Tibial nerve (tissue), 4 donors: ENCODE results near the gene PARP2. TPM values are rescaled to one million over a fixed set of nuclear protein-coding genes. Genes with fewer than 3 reads are reported as not detected.

Experiments
- DNase-seq, 2 donors: peaks; one replicate each; pipeline ENCODE4 v3.0.0-alpha.2; 2019; ENCODE audit warnings: low spot score in 2 of 2
- H3K27ac ChIP-seq, 4 donors: fragments of 200-600 bp; sonication (generic) in 3 of 4; one replicate each; pipeline ENCODE4 v1.5.1; 2017 to 2019; ENCODE audit warnings: mild to moderate bottlenecking in 1 of 4
- H3K27me3 ChIP-seq, 2 donors: fragments of 200-600 bp; sonication (generic) in 1 of 2; one replicate each; pipeline versions ENCODE4 v1.5.1 to v1.6.0; 2017 to 2019
- H3K36me3 ChIP-seq, 3 donors: fragments of 200-600 bp; sonication (generic); one replicate each; pipeline ENCODE4 v1.5.1; 2018 to 2019
- H3K4me1 ChIP-seq, 4 donors: fragments of 200-600 bp; sonication (generic) in 3 of 4; one replicate each; pipeline ENCODE4 v1.5.1; 2017 to 2019
- H3K4me3 ChIP-seq, 4 donors: fragments of 200-600 bp; sonication (generic) in 3 of 4; one replicate each; pipeline ENCODE4 v1.5.1; 2017 to 2019; ENCODE audit warnings: mild to moderate bottlenecking in 1 of 4, moderate library complexity in 1 of 4
- H3K9me3 ChIP-seq, 4 donors: fragments of 200-600 bp; sonication (generic) in 3 of 4; one replicate each; pipeline ENCODE4 v1.5.1; 2017 to 2019
- EP300 ChIP-seq, 2 donors: sonication (generic); formaldehyde crosslinking; IDR thresholded peaks; one replicate each; pipeline ENCODE4 v1.6.1; 2017; ENCODE audit warnings: antibody characterized with exemption in 2 of 2, mild to moderate bottlenecking in 1 of 2
- POLR2A ChIP-seq, 2 donors: fragments of 450-650 bp; IDR thresholded peaks; one replicate each; pipeline ENCODE4 v1.6.1; 2017; ENCODE audit warnings: antibody characterized with exemption in 2 of 2, mild to moderate bottlenecking in 2 of 2, moderate library complexity in 2 of 2
- WGBS, 2 donors: methylation state at CpG; one replicate each; pipeline ENCODE4 v1.1.5; 2018; 5-methylcytosine and 5-hydroxymethylcytosine counted together
- total RNA-seq, 4 donors: library from RNA; depleted of rRNA; stranded (reverse); fragments of >200 nt; gene quantifications; one replicate each; pipeline ENCODE4 v1.1.0, GENCODE V29; 2016
- TF ChIP-seq, protein P1 (sequence below), 5 experiments: fragments of 200-600 bp in 3 of 5; fragments of 450-650 bp in 2 of 5; sonication (generic) in 3 of 5; IDR thresholded peaks; one replicate each; pipeline ENCODE4 v1.5.1; 2016 to 2019; ENCODE audit warnings: antibody characterized with exemption in 5 of 5, mild to moderate bottlenecking in 3 of 5, moderate library complexity in 2 of 5

Gene PARP2
- total RNA-seq, 4 donors from 2014 or later: 12.2 to 17.7 (median 15.6) TPM

DNA sequence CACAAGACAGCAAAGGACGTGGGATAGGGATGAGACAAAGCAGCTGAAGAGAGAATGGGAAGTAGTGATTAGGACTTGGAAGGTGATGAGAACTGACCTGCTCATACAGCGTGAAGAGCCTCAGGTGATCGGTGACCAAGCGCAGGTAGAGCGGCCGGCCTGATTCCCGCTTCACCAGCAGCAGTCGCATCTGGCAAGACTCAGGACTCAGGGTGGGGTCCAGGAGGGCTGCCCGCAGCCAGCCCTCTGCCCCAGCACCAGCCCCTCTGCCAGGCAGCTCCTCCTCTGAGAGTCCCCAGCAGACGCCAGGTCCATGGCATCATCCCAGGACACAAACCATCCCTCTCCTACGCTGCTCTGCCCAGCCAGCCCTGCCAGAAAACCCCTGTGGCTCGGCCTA lies 39.1 kb downstream of the PARP2 start:
- WGBS, 2 donors: 90 to 94% methylated on average over 12 of the region's 12 CpGs
- Histone ChIP-seq H3K4me1 (no peaks in the 10 kb centered on the region), H3K27ac (no peak overlapping the region), H3K27me3 (no peaks in the 10 kb centered on the region), H3K4me3 (no peak overlapping the region), H3K36me3 (peaks cover 10 to 100% (median 72%) of the 10 kb centered on the region in 3 donors), H3K9me3 (no peaks in the 10 kb centered on the region)
- TF ChIP-seq, protein P1, sequence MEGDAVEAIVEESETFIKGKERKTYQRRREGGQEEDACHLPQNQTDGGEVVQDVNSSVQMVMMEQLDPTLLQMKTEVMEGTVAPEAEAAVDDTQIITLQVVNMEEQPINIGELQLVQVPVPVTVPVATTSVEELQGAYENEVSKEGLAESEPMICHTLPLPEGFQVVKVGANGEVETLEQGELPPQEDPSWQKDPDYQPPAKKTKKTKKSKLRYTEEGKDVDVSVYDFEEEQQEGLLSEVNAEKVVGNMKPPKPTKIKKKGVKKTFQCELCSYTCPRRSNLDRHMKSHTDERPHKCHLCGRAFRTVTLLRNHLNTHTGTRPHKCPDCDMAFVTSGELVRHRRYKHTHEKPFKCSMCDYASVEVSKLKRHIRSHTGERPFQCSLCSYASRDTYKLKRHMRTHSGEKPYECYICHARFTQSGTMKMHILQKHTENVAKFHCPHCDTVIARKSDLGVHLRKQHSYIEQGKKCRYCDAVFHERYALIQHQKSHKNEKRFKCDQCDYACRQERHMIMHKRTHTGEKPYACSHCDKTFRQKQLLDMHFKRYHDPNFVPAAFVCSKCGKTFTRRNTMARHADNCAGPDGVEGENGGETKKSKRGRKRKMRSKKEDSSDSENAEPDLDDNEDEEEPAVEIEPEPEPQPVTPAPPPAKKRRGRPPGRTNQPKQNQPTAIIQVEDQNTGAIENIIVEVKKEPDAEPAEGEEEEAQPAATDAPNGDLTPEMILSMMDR (IDR thresholded peaks at IDR 0.05): no peak
- no peak for TF ChIP-seq EP300 (IDR thresholded peaks at IDR 0.05)
- TF ChIP-seq POLR2A (IDR thresholded peaks at IDR 0.05): no peak
- DNase-seq: no peak

DNA sequence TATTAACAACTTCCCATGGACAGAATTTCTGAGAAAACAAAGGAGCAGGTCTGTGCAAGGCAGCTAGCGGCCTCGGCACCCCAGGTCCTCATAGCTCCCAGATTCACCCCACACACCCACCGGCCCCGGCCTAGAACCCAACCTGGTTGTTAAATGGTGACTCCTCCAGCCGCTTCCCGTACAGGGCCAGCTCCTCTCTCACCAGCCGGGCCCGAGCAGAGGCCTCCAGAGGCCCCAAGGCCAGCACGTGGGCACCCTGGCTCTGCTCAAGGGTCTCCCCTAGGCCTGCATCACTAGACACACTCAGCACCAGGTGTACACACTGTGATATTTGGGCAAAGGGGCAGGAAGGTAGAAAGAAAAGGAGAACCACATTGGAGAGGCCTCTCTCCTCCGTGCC lies 39.6 kb downstream of the PARP2 start:
- H3K4me1 ChIP-seq: no peaks in the 10 kb centered on the region
- DNase-seq: no peak
- no peaks in the 10 kb centered on the region for H3K9me3 ChIP-seq
- TF ChIP-seq EP300 (IDR thresholded peaks at IDR 0.05): no peak
- no peak for TF ChIP-seq POLR2A (IDR thresholded peaks at IDR 0.05)
- TF ChIP-seq, protein P1 (IDR thresholded peaks at IDR 0.05): no peak
- H3K36me3 ChIP-seq: peaks cover 9 to 100% (median 68%) of the 10 kb centered on the region in 3 donors
- no peaks in the 10 kb centered on the region for H3K27me3 ChIP-seq
- 90% methylated on average over 10 of the region's 10 CpGs for WGBS, 2 donors
- H3K27ac ChIP-seq: no peak overlapping the region
- H3K4me3 ChIP-seq: no peak overlapping the region

DNA sequence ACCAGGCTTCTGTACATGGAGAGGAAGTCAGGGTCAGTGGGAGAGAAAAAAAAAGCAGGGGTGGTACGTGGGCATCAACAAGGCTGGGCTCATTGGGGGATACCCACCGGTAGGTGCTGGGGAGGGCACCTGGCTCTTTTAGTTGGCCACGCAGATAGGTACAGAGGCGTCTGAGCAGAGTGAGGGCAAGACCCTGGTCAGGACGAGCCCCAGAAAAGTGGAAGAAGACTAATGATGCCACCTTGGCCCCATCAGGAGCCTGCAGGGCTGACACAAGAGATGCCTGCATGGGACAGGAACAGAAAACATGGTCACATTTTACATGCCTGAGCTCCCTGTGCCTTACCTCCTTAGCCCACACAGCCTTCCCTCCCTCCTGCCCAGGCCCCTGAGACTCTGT lies 40.2 kb downstream of the PARP2 start:
- Histone ChIP-seq H3K36me3 (peaks cover 9 to 100% (median 68%) of the 10 kb centered on the region in 3 donors), H3K4me3 (no peak overlapping the region), H3K9me3 (no peaks in the 10 kb centered on the region), H3K27me3 (no peaks in the 10 kb centered on the region), H3K4me1 (no peaks in the 10 kb centered on the region), H3K27ac (no peak overlapping the region)
- 83 to 93% methylated on average over 5 of the region's 5 CpGs for WGBS, 2 donors
- DNase-seq: no peak
- TF ChIP-seq, protein P1 (IDR thresholded peaks at IDR 0.05): no peak
- TF ChIP-seq POLR2A (IDR thresholded peaks at IDR 0.05) (no peak), EP300 (IDR thresholded peaks at IDR 0.05) (no peak)

DNA sequence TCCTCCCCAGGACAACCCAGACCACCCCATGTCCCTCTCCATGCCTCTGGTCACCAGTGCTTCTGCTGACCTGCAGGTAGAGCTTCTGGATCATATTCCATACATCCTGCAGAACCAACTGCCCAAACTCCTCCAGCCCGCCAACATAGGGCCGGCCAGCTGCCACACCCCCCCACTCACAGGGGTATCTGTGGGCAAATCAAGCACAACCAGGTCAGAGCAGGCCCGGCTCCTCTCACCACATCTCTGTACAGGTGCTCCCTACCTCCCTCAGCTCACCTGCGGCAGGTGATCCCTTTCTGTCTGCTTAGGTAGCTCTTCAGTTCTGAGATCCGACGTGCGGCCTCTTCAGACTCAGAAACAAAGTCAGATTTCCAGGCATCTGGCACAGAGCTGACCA lies 40.9 kb downstream of the PARP2 start:
- TF ChIP-seq EP300 (IDR thresholded peaks at IDR 0.05): no peak
- TF ChIP-seq, protein P1 (IDR thresholded peaks at IDR 0.05): no peak
- no peak for TF ChIP-seq POLR2A (IDR thresholded peaks at IDR 0.05)
- 93 to 99% methylated on average over 7 of the region's 7 CpGs for WGBS, 2 donors
- no peaks in the 10 kb centered on the region for H3K9me3 ChIP-seq
- H3K36me3 ChIP-seq: peaks cover 9 to 100% (median 74%) of the 10 kb centered on the region in 3 donors
- no peak overlapping the region for H3K4me3 ChIP-seq
- H3K4me1 ChIP-seq: no peaks in the 10 kb centered on the region
- no peak for DNase-seq
- H3K27ac ChIP-seq: no peak overlapping the region
- H3K27me3 ChIP-seq: no peaks in the 10 kb centered on the region

DNA sequence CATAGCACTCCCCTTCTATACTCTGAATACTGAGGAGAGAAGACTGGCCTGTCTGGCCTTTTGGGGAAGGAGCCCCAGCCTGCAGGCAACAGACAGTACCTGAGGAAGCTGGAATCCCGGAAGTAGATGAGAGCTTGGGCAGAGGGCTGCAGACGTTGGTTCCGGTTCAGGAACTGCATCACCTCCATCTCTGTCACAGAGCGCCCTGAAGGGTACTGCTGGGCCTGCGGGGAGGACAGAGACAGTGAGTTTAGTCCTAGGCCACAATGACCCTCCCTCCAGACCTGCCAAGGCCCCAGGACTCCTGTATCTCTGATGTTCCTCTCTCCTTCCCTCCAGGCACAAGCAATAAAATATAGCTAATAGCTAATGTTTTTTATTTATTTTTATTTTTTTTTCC lies 41.5 kb downstream of the PARP2 start:
- Histone ChIP-seq H3K27ac (no peak overlapping the region), H3K9me3 (no peaks in the 10 kb centered on the region), H3K36me3 (peaks cover 9 to 100% (median 73%) of the 10 kb centered on the region in 3 donors), H3K27me3 (no peaks in the 10 kb centered on the region), H3K4me1 (no peaks in the 10 kb centered on the region), H3K4me3 (no peak overlapping the region)
- WGBS, 2 donors: 85 to 93% methylated on average over 5 of the region's 5 CpGs
- TF ChIP-seq POLR2A (IDR thresholded peaks at IDR 0.05) (no peak), EP300 (IDR thresholded peaks at IDR 0.05) (no peak)
- TF ChIP-seq, protein P1 (IDR thresholded peaks at IDR 0.05): no peak
- no peak for DNase-seq
